IPS DF 6.9 (cell line): Measurements from ENCODE around the gene MORC2.

ENCODE experiments used
- DNase-seq: peaks from one replicate; pipeline ENCODE4 v3.0.0-alpha.2; 2013; ENCODE audit warnings: low read depth, low spot score
- H3K27ac ChIP-seq: one replicate; pipeline ENCODE4 v1.5.1; 2013; ENCODE audit warnings: low read length, control low read depth
- H3K27me3 ChIP-seq: 2 replicates; pipeline ENCODE4 v1.6.1; 2013; ENCODE audit warnings: mild to moderate bottlenecking, low read length; ENCODE audit not compliant: control insufficient read depth, insufficient read depth
- H3K36me3 ChIP-seq: 2 replicates; pipeline ENCODE4 v1.6.1; 2013; ENCODE audit warnings: low read length; ENCODE audit not compliant: control insufficient read depth, insufficient read depth
- H3K4me1 ChIP-seq: 2 replicates; pipeline ENCODE4 v1.6.1; 2013; ENCODE audit warnings: low read length; ENCODE audit not compliant: control insufficient read depth, insufficient read depth
- H3K4me3 ChIP-seq: 2 replicates; pipeline ENCODE4 v1.5.1; 2013; ENCODE audit warnings: mild to moderate bottlenecking, low read length
- H3K9me3 ChIP-seq: 2 replicates; pipeline ENCODE4 v1.6.1; 2013; ENCODE audit warnings: low read length, inconsistent platforms; ENCODE audit not compliant: control insufficient read depth, insufficient read depth
- WGBS: extraction: QIAGEN DNeasy Blood & Tissue Kit; methylation state at CpG from one replicate; pipeline ENCODE4 v1.1.7; 2013; ENCODE audit warnings: mixed read lengths, missing lambda C conversion rate; ENCODE audit not compliant: insufficient read length, insufficient coverage; 5-methylcytosine and 5-hydroxymethylcytosine counted together

The MORC2 gene

DNA sequence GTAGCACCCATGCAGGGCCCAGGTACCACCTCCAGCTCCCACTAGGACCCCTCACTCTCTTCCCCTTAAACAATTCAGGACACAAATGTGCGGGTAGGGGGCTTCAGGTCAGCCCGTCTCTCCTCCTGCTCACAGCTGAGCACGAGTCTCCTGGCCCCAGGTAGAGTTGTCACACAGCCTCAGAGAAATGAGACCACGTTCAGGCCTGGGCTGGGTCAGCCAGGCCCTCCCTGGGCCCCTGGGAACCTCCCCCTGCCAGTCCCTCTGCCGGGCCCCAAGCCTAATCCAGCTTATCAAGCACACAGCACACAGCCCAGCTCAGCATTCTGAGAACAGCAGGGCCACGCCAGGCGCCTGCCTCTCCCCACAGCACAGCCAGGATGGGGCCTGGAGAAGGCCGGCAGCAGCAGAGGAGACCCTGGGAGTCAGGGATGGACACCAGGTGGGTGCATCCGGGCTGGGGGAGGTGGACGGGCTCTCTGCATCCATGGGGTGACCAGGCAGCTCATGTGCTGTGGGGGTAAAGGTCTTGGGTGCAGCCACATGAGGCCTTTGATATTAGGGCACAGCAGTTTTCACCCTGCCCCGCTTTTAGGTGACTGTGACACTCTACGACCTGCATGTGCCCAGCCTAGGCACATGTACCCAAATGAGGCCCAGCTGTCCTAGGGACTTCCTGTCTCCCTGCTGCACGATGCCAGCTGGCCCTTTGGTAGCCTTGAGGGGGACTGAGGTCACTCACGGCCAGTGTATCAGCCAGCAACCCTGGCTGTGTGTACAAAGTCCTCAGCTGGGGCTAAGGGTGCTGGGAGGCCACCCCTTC, 87.0 kb downstream of the MORC2 start:
- DNase-seq, result no peak
- Histone ChIP-seq H3K36me3 (no peaks in the 10 kb centered on the region), H3K4me3 (no peak overlapping the region), H3K4me1 (no peaks in the 10 kb centered on the region), H3K27me3 (no peaks in the 10 kb centered on the region), H3K27ac (no peak overlapping the region), H3K9me3 (no peaks in the 10 kb centered on the region)
- WGBS, result no CpG with 5 or more reads among the region's 14 CpGs

- H3K27ac ChIP-seq, result no peak overlapping the region
- H3K27me3 ChIP-seq, result no peaks in the 10 kb centered on the region
- no peak for DNase-seq
- H3K4me1 ChIP-seq, result no peaks in the 10 kb centered on the region
- no peaks in the 10 kb centered on the region for H3K9me3 ChIP-seq
- H3K4me3 ChIP-seq, result no peak overlapping the region
- H3K36me3 ChIP-seq, result no peaks in the 10 kb centered on the region
- no CpG with 5 or more reads among the region's 5 CpGs for whole genome bisulfite sequencing
Observed at GRCh38 chr22:30880847-30881246, 87.7 kb downstream of the MORC2 start.

GRCh38 chr22:30880181-30880601, 88.4 kb downstream of the MORC2 start:
- DNase-seq, result no peak
- no peaks in the 10 kb centered on the region for H3K4me1 ChIP-seq
- no peak overlapping the region for H3K4me3 ChIP-seq
- no peaks in the 10 kb centered on the region for H3K27me3 ChIP-seq
- WGBS, result no CpG with 5 or more reads among the region's 8 CpGs
- H3K27ac ChIP-seq, result no peak overlapping the region
- H3K9me3 ChIP-seq, result no peaks in the 10 kb centered on the region
- no peaks in the 10 kb centered on the region for H3K36me3 ChIP-seq

DNA sequence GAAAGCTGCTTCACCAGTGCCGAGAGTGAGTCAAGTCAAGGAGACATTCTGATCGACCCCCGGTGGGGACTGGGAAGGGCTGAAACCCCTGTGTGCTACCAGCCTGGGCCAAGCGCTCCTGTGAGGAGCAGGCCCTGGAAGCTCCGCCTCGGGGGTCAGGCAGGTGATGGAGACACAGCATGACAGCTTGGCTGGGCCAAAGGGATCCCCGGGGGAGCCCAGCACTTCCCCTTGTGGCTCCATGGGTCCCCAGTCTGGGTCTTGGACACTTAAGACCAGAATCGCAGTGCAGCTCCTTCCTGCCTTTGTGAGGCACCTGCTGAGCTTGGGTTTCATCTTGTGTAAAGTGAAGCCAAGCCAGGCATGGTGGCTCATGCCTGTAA, 89.2 kb downstream of the MORC2 start:
- no peaks in the 10 kb centered on the region for H3K27me3 ChIP-seq
- DNase-seq, result no peak
- no peak overlapping the region for H3K4me3 ChIP-seq
- no peaks in the 10 kb centered on the region for H3K9me3 ChIP-seq
- no peaks in the 10 kb centered on the region for H3K36me3 ChIP-seq
- WGBS, result no CpG with 5 or more reads among the region's 8 CpGs
- H3K4me1 ChIP-seq, result no peaks in the 10 kb centered on the region
- no peak overlapping the region for H3K27ac ChIP-seq

- no peaks in the 10 kb centered on the region for H3K27me3 ChIP-seq
- no peaks in the 10 kb centered on the region for H3K36me3 ChIP-seq
- DNase-seq, result no peak
- H3K4me1 ChIP-seq, result no peaks in the 10 kb centered on the region
- no peak overlapping the region for H3K4me3 ChIP-seq
- no peaks in the 10 kb centered on the region for H3K9me3 ChIP-seq
- WGBS, result no CpG with 5 or more reads among the region's 16 CpGs
- no peak overlapping the region for H3K27ac ChIP-seq
Observed at GRCh38 chr22:30878516-30879414, 89.8 kb downstream of the MORC2 start.

DNA sequence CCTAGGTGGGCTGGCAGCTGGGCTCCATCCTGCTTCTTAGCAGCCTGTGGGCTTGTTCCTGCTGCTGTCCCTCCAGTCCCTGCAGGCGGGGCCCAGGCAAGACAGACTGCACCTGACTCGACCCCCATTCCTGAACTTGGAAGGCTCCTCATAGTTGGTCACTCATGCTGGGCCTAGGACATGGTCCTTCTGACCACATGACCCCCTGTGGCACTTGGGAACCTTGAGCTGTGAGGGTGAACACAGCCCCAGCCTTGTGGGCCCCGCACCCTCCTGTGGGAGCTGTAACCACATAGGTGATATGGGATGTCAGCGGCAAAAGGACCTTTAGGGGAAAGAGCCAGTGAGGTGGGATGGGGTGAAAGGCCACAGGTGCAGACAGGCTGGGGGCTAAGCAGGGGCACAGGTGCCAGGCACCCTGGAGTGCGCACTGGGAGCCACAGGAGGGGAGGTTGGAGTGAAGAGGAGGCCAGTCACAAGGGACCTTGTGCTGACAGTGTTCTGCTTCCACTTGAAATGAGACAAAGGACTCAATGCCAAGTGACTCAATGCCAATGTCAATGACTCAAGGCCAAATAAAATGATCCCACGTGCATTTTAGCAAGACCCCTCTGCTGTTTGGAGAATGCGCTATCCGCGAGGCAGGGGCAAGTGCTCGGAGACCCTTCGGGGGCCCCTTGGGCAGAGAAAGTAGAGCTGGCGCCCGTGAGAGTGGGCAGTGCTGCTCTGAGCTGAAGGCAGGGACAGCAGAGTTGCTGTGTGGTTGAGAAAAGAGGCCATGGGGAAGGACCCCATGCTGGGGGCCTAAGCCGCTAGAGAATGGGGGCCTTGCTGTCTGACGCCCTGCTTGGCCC, 90.7 kb downstream of the MORC2 start:
- DNase-seq, result no peak
- no peaks in the 10 kb centered on the region for H3K4me1 ChIP-seq
- no CpG with 5 or more reads among the region's 15 CpGs for WGBS

DNA sequence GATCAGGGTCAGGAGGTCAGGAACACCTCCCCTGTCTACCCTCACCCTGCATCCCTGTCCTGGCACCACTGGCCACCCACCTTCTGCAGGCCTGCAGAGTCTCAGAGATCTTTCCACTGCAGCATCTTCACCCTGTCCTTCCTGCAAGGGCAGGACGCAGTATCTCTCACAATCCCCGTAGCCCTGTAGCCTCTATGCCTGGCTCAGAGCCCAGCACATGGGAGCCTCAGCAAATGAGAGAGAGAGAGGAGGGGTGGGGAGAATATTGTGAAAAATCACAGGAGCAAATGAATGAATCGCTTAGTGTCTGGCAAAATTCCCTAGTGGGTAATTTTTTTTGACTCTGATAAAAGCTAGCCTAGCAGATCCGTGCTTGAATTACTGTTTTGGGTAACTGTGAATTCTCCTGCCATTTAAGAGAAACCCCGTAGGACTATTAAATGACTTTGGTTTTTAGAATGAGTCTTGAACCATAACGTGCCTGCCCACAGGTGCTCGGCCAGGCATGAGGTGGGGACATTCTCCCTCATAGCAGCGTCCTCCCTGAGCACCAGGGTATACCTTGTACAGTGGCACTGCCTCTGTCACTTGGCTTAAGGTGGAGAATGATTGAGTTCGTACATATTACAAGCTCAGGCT, 91.5 kb downstream of the MORC2 start:
- Histone ChIP-seq H3K4me1 (no peaks in the 10 kb centered on the region), H3K27ac (no peak overlapping the region), H3K9me3 (no peaks in the 10 kb centered on the region), H3K4me3 (no peak overlapping the region), H3K36me3 (no peaks in the 10 kb centered on the region), H3K27me3 (no peaks in the 10 kb centered on the region)
- DNase-seq, result no peak
- WGBS, result no CpG with 5 or more reads among the region's 9 CpGs

More for the DNA sequence above, 90.7 kb downstream of the MORC2 start:
- Histone ChIP-seq H3K27ac (no peak overlapping the region), H3K27me3 (no peaks in the 10 kb centered on the region), H3K9me3 (no peaks in the 10 kb centered on the region), H3K4me3 (no peak overlapping the region), H3K36me3 (no peaks in the 10 kb centered on the region)

DNA sequence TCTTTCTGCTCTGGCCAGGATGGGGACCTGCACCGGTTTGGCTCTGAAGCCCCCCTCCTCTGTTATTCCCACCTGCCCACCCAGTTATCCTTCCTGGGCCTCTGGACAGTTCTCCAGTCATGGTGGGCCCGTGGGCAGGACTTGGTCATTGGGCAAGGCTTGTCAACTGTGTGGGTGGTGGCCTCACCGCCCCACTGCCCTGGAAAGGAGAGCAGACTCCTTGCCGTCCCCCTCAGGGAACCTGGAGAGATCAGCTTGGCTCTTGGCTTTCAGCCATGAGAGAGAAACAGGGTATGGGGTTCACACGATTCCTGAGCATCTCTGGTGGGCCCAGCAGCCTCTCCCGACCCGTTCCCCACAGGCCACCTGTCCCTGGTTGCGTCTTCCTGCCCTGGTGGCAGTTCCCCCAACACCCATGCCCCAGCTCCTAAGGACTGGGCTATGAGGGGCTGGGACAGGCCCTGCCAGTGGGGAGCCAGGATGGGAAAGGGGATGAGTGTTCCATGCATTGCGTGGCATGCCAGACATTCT, 92.3 kb downstream of the MORC2 start:
- H3K4me1 ChIP-seq, result no peaks in the 10 kb centered on the region
- no peak for DNase-seq
- no peaks in the 10 kb centered on the region for H3K36me3 ChIP-seq
- no peaks in the 10 kb centered on the region for H3K27me3 ChIP-seq
- H3K27ac ChIP-seq, result no peak overlapping the region
- no peaks in the 10 kb centered on the region for H3K9me3 ChIP-seq
- no CpG with 5 or more reads among the region's 9 CpGs for WGBS
- H3K4me3 ChIP-seq, result no peak overlapping the region

GRCh38 chr22:30875481-30876215, 92.9 kb downstream of the MORC2 start:
- Histone ChIP-seq H3K27me3 (no peaks in the 10 kb centered on the region), H3K27ac (no peak overlapping the region), H3K36me3 (no peaks in the 10 kb centered on the region), H3K4me3 (no peak overlapping the region), H3K9me3 (no peaks in the 10 kb centered on the region), H3K4me1 (no peaks in the 10 kb centered on the region; the same call in 1 of the 2 replicates)
- DNase-seq, result no peak
- no CpG with 5 or more reads among the region's 17 CpGs for whole genome bisulfite sequencing
